ENCODE measurements around the gene MAST4. TPM values are rescaled to one million over a fixed set of nuclear protein-coding genes. Genes with fewer than 3 reads are reported as not detected.

The MAST4 gene
- total and polyA plus RNA-seq, 2 donors, result 12.9 to 69.1 TPM

- no peak overlapping the region for H3K27ac ChIP-seq (ENCODE audit: low read depth)
- no peaks in the 10 kb centered on the region for H3K36me3 ChIP-seq (ENCODE audit: insufficient read depth)
- 85% methylated on average over 3 of the region's 3 CpGs for WGBS
- H3K4me1 ChIP-seq (ENCODE audit: insufficient read depth), result no peaks in the 10 kb centered on the region
- DNase-seq (ENCODE audit: extremely low spot score), result no peak
- H3K4me3 ChIP-seq (ENCODE audit: low read depth, low read length), result no peak overlapping the region
Observed at GRCh38 chr5:66891184-66891925, 295.2 kb downstream of the MAST4 start.

GRCh38 chr5:66892716-66893115, 296.5 kb downstream of the MAST4 start:
- no peak overlapping the region for H3K4me3 ChIP-seq (ENCODE audit: low read depth, low read length)
- 69% methylated on average over 3 of the region's 3 CpGs for WGBS
- no peaks in the 10 kb centered on the region for H3K4me1 ChIP-seq (ENCODE audit: insufficient read depth)

GRCh38 chr5:66894480-66895240, 298.5 kb downstream of the MAST4 start:
- Histone ChIP-seq H3K27ac (ENCODE audit: low read depth) (no peak overlapping the region), H3K36me3 (ENCODE audit: insufficient read depth) (no peaks in the 10 kb centered on the region), H3K4me1 (ENCODE audit: insufficient read depth) (no peaks in the 10 kb centered on the region), H3K4me3 (ENCODE audit: low read depth, low read length) (no peak overlapping the region)
- no peak for DNase-seq (ENCODE audit: extremely low spot score)
- WGBS, result 92% methylated on average over 3 of the region's 3 CpGs

More at GRCh38 chr5:66892716-66893115, 296.5 kb downstream of the MAST4 start:
- Histone ChIP-seq H3K36me3 (ENCODE audit: insufficient read depth) (no peaks in the 10 kb centered on the region), H3K27ac (ENCODE audit: low read depth) (no peak overlapping the region)
- no peak for DNase-seq (ENCODE audit: extremely low spot score)

- Histone ChIP-seq H3K36me3 (ENCODE audit: insufficient read depth) (no peaks in the 10 kb centered on the region), H3K4me1 (ENCODE audit: insufficient read depth) (no peaks in the 10 kb centered on the region), H3K4me3 (ENCODE audit: low read depth, low read length) (no peak overlapping the region), H3K27ac (ENCODE audit: low read depth) (no peak overlapping the region)
- DNase-seq (ENCODE audit: extremely low spot score), result no peak
- WGBS, result 89% methylated on average over 4 of the region's 4 CpGs
Observed at GRCh38 chr5:66896171-66896570, 300.0 kb downstream of the MAST4 start.

GRCh38 chr5:66897356-66897755, 301.2 kb downstream of the MAST4 start:
- WGBS, result 84% methylated on average over 9 of the region's 9 CpGs
- no peaks in the 10 kb centered on the region for H3K36me3 ChIP-seq (ENCODE audit: insufficient read depth)
- no peak for DNase-seq (ENCODE audit: extremely low spot score)
- H3K4me1 ChIP-seq (ENCODE audit: insufficient read depth), result no peaks in the 10 kb centered on the region
- H3K4me3 ChIP-seq (ENCODE audit: low read depth, low read length), result no peak overlapping the region
- no peak overlapping the region for H3K27ac ChIP-seq (ENCODE audit: low read depth)

- 80% methylated on average over 2 of the region's 2 CpGs for WGBS
- no peaks in the 10 kb centered on the region for H3K4me1 ChIP-seq (ENCODE audit: insufficient read depth)
- no peak for DNase-seq (ENCODE audit: extremely low spot score)
- H3K4me3 ChIP-seq (ENCODE audit: low read depth, low read length), result no peak overlapping the region
- H3K27ac ChIP-seq (ENCODE audit: low read depth), result no peak overlapping the region
- no peaks in the 10 kb centered on the region for H3K36me3 ChIP-seq (ENCODE audit: insufficient read depth)
Observed at GRCh38 chr5:66898241-66898995, 302.2 kb downstream of the MAST4 start.

- H3K4me3 ChIP-seq (ENCODE audit: low read depth, low read length), result no peak overlapping the region
- DNase-seq (ENCODE audit: extremely low spot score), result no peak
- 92% methylated on average over 1 of the region's 1 CpG for WGBS
- no peaks in the 10 kb centered on the region for H3K36me3 ChIP-seq (ENCODE audit: insufficient read depth)
- H3K4me1 ChIP-seq (ENCODE audit: insufficient read depth), result no peaks in the 10 kb centered on the region
- H3K27ac ChIP-seq (ENCODE audit: low read depth), result no peak overlapping the region
Observed at GRCh38 chr5:66903218-66903617, 307.0 kb downstream of the MAST4 start.

- WGBS, result 68% methylated on average over 3 of the region's 3 CpGs
- no peaks in the 10 kb centered on the region for H3K4me1 ChIP-seq (ENCODE audit: insufficient read depth)
- no peak for DNase-seq (ENCODE audit: extremely low spot score)
- no peak overlapping the region for H3K4me3 ChIP-seq (ENCODE audit: low read depth, low read length)
- H3K36me3 ChIP-seq (ENCODE audit: insufficient read depth), result no peaks in the 10 kb centered on the region
- no peak overlapping the region for H3K27ac ChIP-seq (ENCODE audit: low read depth)
Observed at GRCh38 chr5:66903709-66904108, 307.5 kb downstream of the MAST4 start.

GRCh38 chr5:66904189-66904588, 308.0 kb downstream of the MAST4 start:
- 40% methylated on average over 3 of the region's 3 CpGs for WGBS

GRCh38 chr5:66906021-66906420, 309.8 kb downstream of the MAST4 start:
- no peak overlapping the region for H3K27ac ChIP-seq (ENCODE audit: low read depth)
- no peak overlapping the region for H3K4me3 ChIP-seq (ENCODE audit: low read depth, low read length)
- no peaks in the 10 kb centered on the region for H3K36me3 ChIP-seq (ENCODE audit: insufficient read depth)
- WGBS, result 82% methylated on average over 3 of the region's 3 CpGs
- no peaks in the 10 kb centered on the region for H3K4me1 ChIP-seq (ENCODE audit: insufficient read depth)
- no peak for DNase-seq (ENCODE audit: extremely low spot score)

More at GRCh38 chr5:66904189-66904588, 308.0 kb downstream of the MAST4 start:
- no peak for DNase-seq (ENCODE audit: extremely low spot score)
- no peaks in the 10 kb centered on the region for H3K4me1 ChIP-seq (ENCODE audit: insufficient read depth)
- no peak overlapping the region for H3K27ac ChIP-seq (ENCODE audit: low read depth)
- no peaks in the 10 kb centered on the region for H3K36me3 ChIP-seq (ENCODE audit: insufficient read depth)
- no peak overlapping the region for H3K4me3 ChIP-seq (ENCODE audit: low read depth, low read length)

- Histone ChIP-seq H3K4me1 (ENCODE audit: insufficient read depth) (peaks cover 1% of the 10 kb centered on the region), H3K36me3 (ENCODE audit: insufficient read depth) (no peaks in the 10 kb centered on the region), H3K4me3 (ENCODE audit: low read depth, low read length) (no peak overlapping the region), H3K27ac (ENCODE audit: low read depth) (no peak overlapping the region)
- 92% methylated on average over 1 of the region's 1 CpG for WGBS
- DNase-seq (ENCODE audit: extremely low spot score), result no peak
Observed at GRCh38 chr5:66908230-66908629, 312.0 kb downstream of the MAST4 start.

- no peak overlapping the region for H3K27ac ChIP-seq (ENCODE audit: low read depth)
- no peak for DNase-seq (ENCODE audit: extremely low spot score)
- H3K36me3 ChIP-seq (ENCODE audit: insufficient read depth), result no peaks in the 10 kb centered on the region
- no peak overlapping the region for H3K4me3 ChIP-seq (ENCODE audit: low read depth, low read length)
- WGBS, result 92% methylated on average over 3 of the region's 3 CpGs
- peaks cover 1% of the 10 kb centered on the region for H3K4me1 ChIP-seq (ENCODE audit: insufficient read depth)
Observed at GRCh38 chr5:66909364-66909763, 313.2 kb downstream of the MAST4 start.

GRCh38 chr5:66912787-66913186, 316.6 kb downstream of the MAST4 start:
- DNase-seq (ENCODE audit: extremely low spot score), result no peak
- H3K27ac ChIP-seq (ENCODE audit: low read depth), result no peak overlapping the region
- peaks cover 1% of the 10 kb centered on the region for H3K4me1 ChIP-seq (ENCODE audit: insufficient read depth)

More at GRCh38 chr5:66912787-66913186, 316.6 kb downstream of the MAST4 start:
- no peak overlapping the region for H3K4me3 ChIP-seq (ENCODE audit: low read depth, low read length)
- H3K36me3 ChIP-seq (ENCODE audit: insufficient read depth), result no peaks in the 10 kb centered on the region

Measured in urinary bladder (tissue), 4 donors.